H4 (cell line): Measurements from ENCODE around the gene CIB4. TPM values are rescaled to one million over a fixed set of nuclear protein-coding genes. Genes with fewer than 3 reads are reported as not detected.

Source experiments
- DNase-seq: peaks from one replicate; pipeline ENCODE4 v3.0.0-alpha.2; 2015; ENCODE audit warnings: low spot score
- total RNA-seq: library from RNA; depleted of rRNA; stranded (reverse); fragments of >200 nt; shearing (Covaris generic); gene quantifications from 2 replicates; pipeline ENCODE4 v1.2.3, GENCODE V29; 2014

CIB4 gene
- total RNA-seq, 1 experiment from 2014 or later, result not detected

DNA sequence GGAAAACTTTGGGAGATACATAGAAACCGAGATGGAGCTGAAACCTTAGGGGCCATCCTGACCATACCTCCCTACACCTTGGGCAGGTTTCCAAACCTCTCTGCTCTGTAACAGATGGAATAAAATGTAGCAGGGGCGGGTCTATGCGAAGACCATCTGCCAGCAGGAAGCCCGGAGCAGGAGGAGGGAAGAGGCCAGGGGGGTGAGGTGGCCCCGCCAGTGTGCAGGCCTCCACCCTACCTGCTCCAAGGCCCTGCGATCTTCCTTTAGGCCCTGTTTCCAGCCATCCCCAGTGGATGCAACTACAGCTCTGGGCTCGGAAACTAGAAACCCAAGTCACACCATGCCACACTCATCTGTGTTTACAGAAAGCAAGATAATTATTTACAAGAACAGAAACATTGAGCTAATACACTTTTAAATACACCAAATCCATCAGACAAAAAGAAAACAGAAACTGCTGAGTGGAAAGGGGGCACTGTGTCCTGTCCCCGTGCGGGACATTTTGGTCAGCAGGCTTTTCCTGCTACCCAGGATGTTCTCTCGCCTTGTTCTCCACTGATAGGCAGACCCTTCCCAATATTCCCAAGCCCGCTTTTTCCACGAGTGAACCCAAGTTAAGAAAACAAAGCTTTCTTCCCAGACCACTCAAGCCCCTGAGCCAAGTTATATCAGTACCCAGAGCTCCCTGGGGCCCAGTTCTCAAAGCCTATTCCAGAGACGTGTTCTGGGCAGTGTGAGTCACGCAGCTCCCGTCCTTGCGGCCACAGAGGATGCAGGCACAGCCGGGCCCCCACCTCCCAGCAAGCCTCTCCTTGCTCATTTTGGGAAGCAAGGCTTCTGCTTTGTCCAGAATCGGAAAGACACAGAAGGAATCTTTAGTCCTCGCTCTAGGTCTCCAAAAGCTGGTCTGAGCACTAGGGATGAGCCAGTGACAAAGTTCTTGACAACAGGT, 17.3 kb downstream of the CIB4 start:
- no peak for DNase-seq

DNA sequence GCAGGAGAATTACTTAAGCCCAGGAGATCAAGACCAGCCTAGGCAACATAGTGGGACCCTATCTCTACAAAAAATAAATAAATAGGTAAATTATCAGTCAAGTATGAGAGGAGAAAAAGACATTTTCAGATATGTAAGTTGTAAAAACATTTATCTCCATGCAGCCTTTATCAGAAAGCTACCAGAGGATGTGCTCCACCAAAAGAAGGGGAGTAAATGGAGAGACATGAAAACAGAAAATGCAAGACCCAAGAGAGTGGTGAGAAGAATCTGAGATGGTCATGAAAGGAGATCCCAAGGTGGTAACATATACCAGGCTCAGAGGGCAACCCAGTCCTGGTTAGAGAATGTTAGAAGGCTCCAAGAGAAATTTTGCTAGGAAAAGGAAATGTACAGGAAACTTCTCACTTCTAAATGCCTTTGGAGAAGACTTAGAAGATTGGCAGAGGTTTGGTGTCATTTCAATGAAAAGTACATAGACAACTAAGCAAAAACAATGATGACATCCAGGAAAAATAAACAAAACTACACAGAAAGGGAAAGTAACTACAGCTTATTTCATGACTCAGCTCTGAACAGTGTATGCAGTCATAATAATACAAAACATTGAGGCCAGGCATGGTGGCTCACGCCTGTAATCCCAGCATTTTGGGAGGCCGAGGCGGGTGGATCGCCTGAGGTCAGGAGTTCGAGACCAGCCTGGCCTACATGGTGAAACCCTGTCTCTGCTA, 19.5 kb downstream of the CIB4 start:
- peak; percentile 34 for DNase-seq

DNA sequence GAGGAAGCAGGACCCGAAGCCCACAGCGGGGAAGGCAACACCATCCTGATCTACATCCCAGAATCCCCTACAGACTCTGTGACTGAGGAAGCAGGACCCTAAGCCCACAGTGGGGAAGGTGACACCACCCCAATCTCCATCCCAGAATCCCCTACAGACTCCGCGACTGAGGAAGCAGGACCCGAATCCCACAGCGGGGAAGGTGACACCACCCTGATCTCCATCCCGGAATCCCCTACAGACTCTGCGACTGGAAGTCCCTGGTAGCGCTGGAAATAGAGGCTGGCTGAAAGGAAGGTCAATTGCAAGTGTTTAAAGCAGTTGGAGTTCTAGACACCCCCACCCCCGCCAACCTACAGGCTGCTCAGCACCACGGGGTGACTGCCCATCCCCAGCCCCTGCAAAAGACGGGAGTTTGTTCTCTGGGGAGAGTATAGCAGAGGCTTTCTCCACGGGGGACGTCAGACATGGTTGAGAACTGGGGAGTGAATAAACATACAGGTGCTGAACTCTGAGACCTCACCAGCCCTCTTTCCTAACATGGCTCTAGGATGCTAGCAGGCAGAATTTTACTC, 21.0 kb downstream of the CIB4 start:
- DNase-seq, result no peak

DNA sequence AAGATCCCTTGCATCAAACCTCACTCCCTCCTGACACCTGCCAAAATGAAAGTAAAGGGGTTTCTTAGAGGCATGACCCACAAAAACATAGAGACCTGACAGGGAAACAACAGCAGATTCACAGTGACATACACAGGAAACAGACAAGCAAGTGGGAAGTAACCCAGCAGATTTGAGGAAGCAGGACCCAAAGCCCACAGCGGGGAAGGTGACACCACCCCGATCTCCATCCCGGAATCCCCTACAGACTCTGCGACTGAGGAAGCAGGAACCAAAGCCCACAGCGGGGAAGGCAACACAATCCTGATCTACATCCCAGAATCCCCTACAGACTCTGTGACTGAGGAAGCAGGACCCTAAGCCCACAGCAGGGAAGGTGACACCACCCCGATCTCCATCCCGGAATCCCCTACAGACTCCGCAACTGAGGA, 21.6 kb downstream of the CIB4 start:
- DNase-seq, result no peak

DNA sequence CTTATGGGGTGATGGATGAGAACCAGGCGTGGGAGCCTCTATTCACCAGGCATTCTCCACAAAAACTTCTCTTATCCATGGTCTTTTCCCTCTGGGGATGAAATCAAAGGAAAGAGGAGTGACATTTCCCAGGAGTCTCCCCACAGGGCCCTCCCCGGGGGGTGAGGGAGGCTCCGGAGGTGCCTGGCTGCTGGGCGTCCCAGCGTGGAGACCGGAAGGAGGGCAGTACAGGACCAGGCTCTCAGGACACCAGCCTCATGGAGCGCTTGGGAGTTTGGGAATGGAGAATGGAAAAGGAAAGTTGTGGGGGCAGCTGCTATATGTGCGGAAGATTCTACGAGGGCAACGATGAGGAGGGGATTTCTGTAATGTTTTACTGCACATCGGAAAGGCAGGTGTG, 22.1 kb downstream of the CIB4 start:
- no peak for DNase-seq

DNA sequence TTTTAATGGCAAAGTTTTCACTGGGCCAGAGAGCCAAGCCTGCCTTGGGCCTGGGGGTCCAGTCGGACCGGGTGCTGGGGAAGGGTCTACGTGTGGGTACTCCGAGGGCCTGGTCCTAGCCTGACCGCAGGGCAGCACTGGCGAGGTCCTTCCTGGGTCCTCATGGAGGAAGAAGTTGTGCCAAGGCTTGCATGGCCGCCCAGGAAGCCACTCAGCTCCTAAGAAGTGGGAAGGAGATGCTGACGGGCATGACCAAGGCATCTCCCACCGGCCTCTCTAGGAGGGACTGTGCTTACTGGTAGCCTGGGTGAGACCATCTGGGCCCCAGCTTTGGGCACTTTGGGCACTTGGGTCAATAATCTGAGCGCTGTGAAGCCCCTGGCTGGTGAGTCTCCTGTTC, 22.6 kb downstream of the CIB4 start:
- DNase-seq, result no peak

DNA sequence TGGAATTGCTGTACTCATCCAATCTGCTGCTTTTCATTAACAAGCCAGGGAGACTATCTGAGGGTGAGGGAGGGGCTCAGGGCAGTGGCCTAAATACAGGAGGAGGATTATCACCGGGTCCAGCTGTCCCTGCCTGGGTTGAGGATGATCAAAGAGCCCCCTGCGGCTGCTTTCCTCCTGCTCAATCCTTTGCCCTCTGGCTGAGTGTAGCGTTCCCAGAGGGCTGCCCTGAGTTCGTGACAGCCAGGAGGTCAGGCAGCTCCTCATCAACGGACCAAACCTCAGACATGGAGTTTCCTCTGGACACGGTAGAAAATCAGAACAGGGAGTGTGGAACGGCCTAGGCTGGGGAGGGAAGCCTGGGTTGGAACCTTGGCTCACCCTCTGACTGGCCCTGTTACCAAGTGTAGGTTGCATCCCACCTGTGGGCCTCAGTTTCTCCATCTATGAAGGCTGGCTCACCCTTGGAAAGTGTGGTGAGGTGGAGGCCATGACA, 23.5 kb downstream of the CIB4 start:
- DNase-seq, result no peak

DNA sequence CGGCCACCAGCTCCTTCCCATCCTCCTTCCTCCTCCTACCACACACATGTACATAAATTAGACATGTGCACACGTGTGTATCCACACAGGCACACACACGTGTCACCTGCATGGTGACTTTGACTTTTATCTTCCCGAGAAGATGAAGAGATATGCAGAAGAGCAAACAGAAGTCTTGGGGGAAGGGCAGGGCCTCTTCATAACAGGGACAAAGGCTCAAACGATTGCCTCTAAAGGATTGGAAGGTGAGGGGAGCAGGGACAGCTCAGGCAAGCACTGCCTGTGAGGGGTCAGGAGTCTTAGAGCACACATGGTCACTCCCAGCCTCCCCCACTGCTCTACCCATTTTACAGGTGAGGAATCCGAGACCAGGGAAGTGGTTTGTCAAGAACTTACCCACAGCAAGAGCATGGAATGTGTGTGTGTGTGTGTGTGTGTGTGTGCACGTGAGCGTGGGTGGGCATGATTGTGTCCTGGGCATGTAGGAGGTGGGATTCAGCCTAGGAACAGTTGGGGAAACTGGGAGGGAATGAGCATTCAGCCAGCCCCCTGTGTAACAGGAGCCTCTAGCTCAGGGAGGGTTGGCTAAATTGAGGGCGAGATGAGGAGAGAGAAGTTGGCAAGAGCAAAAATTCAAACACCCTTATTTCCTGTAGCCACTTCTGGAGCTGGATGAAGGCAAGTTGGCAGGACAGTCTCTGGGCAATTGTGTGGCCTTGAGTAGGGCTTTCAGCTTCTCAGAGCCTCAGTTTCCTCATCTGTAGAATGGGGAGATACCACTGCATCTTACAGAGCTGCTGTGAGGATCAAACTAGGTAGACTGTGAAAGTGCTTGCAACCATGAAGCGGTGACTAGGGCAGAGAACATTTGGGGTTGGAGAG, 24.2 kb downstream of the CIB4 start:
- no peak for DNase-seq

DNA sequence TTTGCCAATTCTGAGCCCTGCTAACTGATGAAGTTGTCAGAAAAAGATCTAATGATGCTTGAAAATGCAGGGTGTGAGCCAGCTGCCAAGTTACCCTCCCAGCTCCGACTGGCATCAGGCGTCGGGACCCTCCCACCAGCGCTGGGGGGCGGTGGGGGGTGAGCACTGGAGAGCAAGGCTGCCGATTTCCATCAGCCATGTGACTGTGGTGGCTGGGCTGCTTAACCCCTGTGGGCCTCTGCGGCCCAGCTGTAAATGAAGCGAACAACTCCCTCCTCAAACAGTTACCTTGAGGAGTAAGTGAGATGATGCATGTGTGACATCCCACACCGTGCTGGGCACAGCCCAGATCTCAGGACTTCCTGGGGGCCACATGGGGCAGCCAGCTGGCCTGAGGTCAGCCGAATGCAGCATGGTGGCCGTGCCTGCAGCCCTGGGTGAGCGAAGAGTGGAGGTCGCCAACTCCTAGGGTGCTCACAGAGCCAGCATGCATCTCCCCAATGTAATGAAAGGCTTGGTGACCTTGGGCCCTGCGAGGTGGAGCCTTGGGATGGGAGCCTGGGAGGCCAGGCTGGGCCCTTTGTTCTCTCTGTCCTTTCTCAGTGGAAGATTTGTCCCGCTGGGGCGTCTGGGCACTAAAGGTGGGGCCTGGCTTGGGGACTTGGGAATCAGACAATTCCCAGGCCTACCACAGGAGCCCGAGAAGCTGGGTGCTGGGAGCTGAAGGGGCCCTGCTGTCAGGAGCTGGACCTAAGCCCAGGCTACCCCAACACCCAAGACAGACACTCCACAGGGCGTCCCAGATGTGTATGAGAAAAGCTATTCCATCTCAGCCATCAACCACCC, 25.1 kb downstream of the CIB4 start:
- no peak for DNase-seq

DNA sequence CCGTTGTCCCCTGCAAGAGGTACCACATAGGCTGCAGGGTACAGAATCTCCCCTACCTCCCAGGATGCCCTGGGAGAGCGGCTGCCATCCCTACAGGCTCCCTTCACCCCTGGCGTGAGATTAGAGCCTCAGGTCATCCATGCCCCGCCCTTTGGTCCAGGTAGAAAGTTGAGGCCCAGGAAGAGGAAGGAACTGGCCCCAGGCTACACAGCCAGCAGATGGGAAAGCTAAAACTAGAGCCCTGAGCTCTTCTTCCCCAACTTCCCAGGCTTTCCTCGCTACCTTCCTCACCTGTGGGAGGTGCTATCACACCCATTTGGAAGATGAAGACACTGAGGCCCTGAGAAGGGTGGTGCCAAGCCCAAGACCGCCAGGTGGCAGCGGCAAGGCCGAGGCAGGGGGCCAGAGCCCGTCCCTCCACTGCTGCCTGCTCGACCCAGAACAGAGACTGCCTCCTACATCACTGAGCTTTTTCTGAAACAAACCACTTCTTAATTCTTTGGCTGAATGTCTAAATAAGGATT, 25.8 kb downstream of the CIB4 start:
- DNase-seq, result no peak

DNA sequence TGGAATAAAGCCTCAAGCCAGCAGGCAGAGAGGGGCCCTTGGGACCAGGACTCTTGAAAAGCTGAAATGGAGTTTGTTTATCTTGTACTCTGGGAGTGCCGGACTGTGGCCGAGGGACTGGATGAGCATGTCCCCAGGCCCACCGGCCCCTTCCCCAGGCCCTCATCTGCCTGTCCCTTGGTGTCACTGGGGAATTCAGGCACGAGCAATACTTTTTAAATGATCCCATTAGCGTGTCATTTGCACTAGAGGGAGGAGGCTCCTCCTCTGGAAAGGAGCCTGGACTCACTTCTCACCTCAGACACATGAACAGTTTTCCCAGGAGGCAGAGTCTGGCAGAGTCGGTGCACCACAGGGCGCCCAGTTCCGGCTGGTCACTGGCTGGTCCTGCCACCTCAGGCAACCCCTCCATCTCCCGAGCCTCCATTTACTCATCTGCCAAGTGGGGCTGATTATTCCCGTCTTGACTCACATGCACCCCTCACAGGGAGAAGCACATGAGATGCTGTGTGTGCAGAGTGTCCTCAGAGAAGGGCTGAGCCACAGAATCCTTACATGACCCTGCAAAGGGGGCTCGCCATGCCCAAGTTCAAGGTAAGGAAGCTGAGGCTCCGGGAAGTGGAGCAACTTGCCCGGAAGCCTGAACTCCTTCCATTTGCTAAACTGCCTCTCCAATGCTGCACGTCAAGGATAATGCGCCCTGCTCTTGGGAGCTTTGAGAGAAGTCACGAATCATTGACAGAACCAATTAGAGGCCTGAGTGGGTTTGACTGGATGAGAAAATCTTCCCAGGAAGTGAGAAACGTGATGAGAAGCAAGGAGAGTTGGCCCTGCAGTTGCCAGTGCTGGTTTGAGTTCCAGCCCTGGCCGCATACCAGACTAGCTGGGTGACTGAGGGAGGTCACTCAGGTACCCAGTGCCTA, 26.7 kb downstream of the CIB4 start:
- no peak for DNase-seq

DNA sequence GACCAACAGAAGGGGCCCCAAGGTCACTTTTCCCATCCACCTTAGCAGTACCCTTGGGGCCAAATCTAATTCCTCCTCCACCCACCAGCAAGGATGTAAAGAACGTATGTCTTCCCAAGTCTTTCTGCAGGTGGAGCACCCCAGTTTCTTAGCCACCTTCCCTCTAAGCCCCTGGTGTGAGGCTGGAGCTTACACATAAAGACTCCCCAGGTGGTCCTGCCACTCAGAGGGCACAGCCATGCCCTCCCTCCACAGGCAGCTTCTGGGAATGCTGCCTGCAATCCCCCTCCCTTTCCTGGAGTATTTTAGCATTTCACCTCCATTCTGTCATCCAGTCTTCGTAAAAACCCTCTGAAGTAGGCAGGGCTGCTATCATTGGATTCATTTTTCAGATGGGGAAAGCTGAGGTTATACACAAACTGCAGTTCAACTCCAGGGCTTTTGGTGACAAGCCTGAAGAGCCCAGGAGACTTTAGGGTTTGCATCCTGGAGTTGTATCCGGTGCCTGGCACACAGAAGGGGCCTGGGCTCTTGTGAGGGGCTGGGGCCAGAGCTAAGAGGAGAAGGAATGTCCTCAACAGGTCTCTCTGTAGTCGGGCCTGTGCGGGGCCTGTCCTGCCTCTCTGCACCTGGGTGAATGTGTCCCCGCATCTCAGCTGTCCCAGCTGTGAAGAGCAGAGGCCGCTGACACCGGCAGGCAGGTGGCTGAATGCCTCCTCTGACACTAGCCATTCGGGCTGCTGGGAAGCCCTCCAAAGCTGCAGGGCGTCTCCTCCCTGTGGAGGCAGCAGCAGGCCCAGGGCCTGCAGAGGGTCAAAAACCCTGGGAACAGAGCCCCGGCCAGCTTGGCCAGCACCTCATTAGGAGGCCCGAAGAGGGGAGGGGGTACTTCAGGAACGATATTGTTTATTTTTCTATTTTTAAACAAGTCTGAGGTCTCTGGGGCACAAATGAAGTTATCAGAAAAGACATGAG, 27.6 kb downstream of the CIB4 start:
- no peak for DNase-seq

DNA sequence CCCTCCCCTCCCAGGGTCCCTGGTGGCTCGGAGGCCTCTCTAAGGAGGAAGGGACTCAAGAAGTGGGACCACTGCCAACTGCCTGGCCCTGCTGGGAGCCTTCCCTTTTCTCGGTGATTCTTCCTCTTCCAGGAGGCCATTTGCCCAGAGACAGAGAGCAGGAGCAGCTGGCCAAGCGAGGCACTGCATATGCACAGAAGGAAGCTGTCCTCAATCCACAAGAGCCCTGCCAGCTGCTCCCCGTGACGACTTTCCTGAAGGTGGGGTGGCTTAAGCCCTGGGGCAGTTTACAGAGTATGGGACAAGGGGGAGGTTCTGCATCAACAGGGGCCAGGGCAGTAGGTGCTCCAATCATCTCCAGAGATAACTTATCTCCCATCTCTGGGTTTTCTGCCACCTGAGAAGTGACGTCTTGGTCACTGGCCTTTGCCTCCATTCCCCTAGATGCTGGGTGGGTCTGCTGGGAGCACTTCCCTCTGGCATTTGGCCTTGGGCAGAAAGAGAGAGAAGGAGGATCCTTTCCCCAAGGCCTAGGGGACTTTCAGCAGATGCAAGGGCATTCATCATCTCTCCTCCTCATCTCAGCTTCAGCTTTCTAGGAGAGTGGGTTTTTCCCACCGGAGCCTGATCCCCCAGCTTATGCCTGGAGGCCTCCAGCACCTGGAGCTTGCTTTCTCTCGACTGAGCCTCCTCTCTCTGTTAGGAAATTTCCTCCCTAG, 28.5 kb downstream of the CIB4 start:
- no peak for DNase-seq

DNA sequence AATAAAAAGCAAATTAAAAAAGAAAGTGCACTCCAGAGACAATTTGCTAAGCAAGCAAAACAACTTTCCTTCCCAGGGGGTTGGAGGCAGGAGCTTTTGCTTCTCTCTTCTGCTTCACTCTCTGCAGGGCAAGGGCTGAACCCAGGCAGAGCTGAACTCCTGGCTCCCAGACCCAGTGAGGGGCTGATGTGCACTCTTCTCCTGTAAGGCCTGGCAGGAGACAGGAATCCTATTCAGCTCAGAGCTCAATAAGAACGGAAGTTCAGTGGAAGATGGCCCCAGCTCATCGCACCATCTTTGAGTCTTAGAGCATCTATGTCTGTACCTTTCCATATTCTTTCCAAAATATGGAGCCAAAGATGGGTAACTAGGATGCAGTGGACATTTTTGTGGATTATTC, 29.1 kb downstream of the CIB4 start:
- no peak for DNase-seq

DNA sequence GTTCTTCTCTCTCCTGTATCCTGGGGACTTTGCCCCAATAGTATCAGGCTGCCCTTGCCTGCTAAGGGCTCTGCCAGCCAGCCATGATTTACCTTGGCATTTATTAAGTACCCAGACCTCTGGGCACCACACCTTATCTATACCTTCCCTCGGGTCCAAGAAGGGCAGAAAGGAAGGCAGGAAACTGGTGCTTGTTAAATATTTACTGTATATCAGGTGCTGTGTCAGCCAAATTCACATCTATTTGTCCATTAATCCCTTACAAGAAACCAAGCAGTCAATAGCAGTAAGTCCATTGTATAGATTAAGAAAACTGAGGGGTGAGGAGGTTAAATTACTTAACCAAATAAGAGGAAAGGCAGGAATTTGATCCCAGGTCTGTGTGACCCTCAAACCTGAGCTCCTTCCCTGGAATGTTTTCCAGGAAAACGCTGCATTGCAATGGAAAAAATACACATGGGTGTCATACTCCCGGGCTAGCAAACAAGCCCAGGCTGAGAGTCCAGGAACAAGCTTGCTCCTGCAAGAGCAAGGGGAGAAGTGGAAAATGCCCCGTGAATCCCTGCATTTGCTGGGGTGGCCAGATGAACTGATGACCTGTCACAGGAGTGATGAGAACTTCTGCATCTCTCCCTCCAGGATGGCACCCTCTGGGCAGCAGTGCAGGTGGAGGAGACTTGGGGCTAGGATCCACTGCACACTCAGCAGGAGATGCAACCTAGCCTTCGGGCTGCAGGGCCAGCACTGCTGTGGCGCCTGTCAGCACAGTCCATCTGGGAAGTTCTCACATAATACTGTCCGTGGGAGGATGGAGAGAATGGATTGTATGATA, 30.4 kb downstream of the CIB4 start:
- no peak for DNase-seq

DNA sequence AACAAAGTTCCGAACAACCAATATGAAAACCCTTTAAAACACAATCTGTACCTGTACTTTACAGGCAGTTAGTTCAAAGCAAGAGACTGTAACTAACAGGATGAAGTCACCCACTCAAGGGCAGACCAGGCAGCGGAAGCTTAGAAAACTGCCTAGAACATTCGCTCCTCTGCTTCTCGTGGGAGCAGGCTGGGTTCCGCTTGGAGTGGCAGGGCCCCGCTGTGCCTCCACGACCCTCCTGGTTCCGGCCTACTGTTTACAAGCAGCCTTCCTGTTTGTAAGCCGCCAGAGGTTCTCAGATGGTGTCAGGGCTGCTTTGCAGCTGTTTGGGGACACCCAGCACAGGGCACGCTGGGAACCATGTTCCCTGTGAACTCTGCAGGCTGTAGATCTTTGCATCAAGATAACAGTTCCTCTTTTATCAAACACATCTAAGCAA, 31.3 kb downstream of the CIB4 start:
- DNase-seq, result no peak
